H1 (cell line): ENCODE measurements around the gene P2RY1. TPM values are rescaled to one million over a fixed set of nuclear protein-coding genes. Genes with fewer than 3 reads are reported as not detected.

Experiments used
- CTCF ChIA-PET: fragments of 300-600 bp; sonication (Branson Sonifier 250); formaldehyde crosslinking; loops from one replicate; lab custom pipeline; 2021; ENCODE audit not compliant: partially characterized antibody; lab: Charles Lee
- POLR2A ChIA-PET: fragments of 300-600 bp; sonication (Branson Sonifier 250); formaldehyde crosslinking; loops from one replicate; lab custom pipeline; 2021; ENCODE audit warnings: inconsistent platforms; ENCODE audit not compliant: partially characterized antibody; lab: Charles Lee
- DNase-seq, 2 experiments: peaks; one replicate each; pipeline versions ENCODE4 v3.0.0 to v3.0.0-alpha.2; 2010 to 2022; ENCODE audit warnings: low spot score in 2 of 2, low read depth in 1 of 2, mixed read lengths in 1 of 2
- FAIRE-seq: peaks from 2 replicates; lab custom pipeline; 2011; peaks lifted over from hg19 to GRCh38; lab: Jason Lieb, UNC
- H2AFZ ChIP-seq: 2 replicates; pipeline ENCODE4 v1.8.1; 2012; ENCODE audit warnings: low read length, inconsistent platforms
- H2AK5ac ChIP-seq: 2 replicates; pipeline ENCODE4 v1.6.1; 2013; ENCODE audit warnings: low read depth, low read length
- H2BK120ac ChIP-seq: replicated peaks from 2 replicates; pipeline ENCODE3; 2013; ENCODE audit warnings: low read depth, low read length, inconsistent platforms
- H2BK12ac ChIP-seq: 2 replicates; pipeline ENCODE4 v1.6.1; 2013; ENCODE audit warnings: low read depth, low read length
- H2BK15ac ChIP-seq: 2 replicates; pipeline ENCODE4 v1.6.1; 2013; ENCODE audit warnings: low read length
- H2BK20ac ChIP-seq: 2 replicates; pipeline ENCODE4 v1.6.1; 2013; ENCODE audit warnings: low read length
- H2BK5ac ChIP-seq: 2 replicates; pipeline ENCODE4 v1.6.1; 2013; ENCODE audit warnings: low read depth, low read length
- H3K14ac ChIP-seq: 2 replicates; pipeline ENCODE4 v1.6.1; 2013; ENCODE audit warnings: inconsistent platforms; ENCODE audit not compliant: insufficient read length
- H3K18ac ChIP-seq: 2 replicates; pipeline ENCODE4 v1.6.1; 2013; ENCODE audit warnings: low read length; ENCODE audit errors: extremely low read depth
- H3K23ac ChIP-seq: 2 replicates; pipeline ENCODE4 v1.6.1; 2013; ENCODE audit warnings: inconsistent platforms; ENCODE audit not compliant: insufficient read length
- H3K23me2 ChIP-seq: 2 replicates; pipeline ENCODE4 v1.6.1; 2013; ENCODE audit warnings: low read depth, low read length
- H3K27ac ChIP-seq: 2 replicates; pipeline ENCODE4 v1.6.1; 2011; ENCODE audit warnings: low read depth, low read length, inconsistent platforms
- H3K27me3 ChIP-seq, 4 experiments: replicated peaks in 1 of 4; 1 replicate in 1 of 4; 2 replicates in 3 of 4; pipeline versions ENCODE4 v1.6.1 to v1.8.1; 2011 to 2013; ENCODE audit warnings: low read length in 3 of 4, mild to moderate bottlenecking in 3 of 4, inconsistent platforms in 2 of 4, mixed read lengths in 2 of 4, moderate library complexity in 1 of 4; ENCODE audit not compliant: control insufficient read depth in 3 of 4, insufficient read depth in 3 of 4; ENCODE audit errors: extremely low read depth in 1 of 4
- H3K36me3 ChIP-seq, 4 experiments: 2 replicates each; pipeline versions ENCODE4 v1.6.1 to v1.8.1; 2011 to 2013; ENCODE audit warnings: mild to moderate bottlenecking in 4 of 4, low read length in 3 of 4, moderate library complexity in 2 of 4, control low read depth in 1 of 4, inconsistent platforms in 1 of 4; ENCODE audit not compliant: insufficient read depth in 4 of 4, control insufficient read depth in 2 of 4
- H3K4ac ChIP-seq: replicated peaks from 2 replicates; pipeline ENCODE3; 2013; ENCODE audit warnings: low read length, low read depth, mixed read lengths, inconsistent platforms; ENCODE audit not compliant: insufficient read length
- H3K4me1 ChIP-seq, 4 experiments: replicated peaks in 1 of 4; 1 replicate in 1 of 4; 2 replicates in 3 of 4; pipeline versions ENCODE4 v1.6.1 to v1.8.1; 2011 to 2013; ENCODE audit warnings: low read length in 3 of 4, inconsistent platforms in 2 of 4, mixed read lengths in 1 of 4; ENCODE audit not compliant: insufficient read depth in 4 of 4, control insufficient read depth in 3 of 4
- H3K4me2 ChIP-seq, 2 experiments: 2 replicates each; pipeline versions ENCODE4 v1.6.1 to v1.8.1; 2011 to 2013; ENCODE audit warnings: low read depth in 2 of 2, low read length in 2 of 2, control low read depth in 1 of 2, inconsistent platforms in 1 of 2, mild to moderate bottlenecking in 1 of 2; ENCODE audit not compliant: insufficient read depth in 1 of 2
- H3K4me3 ChIP-seq, 4 experiments: fragments of 200-600, 300-600 bp in 1 of 4; sonication (generic), shearing (Covaris generic), sonication (Bioruptor Twin) in 1 of 4; 2 replicates each; pipeline versions ENCODE4 v1.5.1 to v1.8.1; 2011 to 2016; ENCODE audit warnings: low read length in 4 of 4, low read depth in 3 of 4, control low read depth in 2 of 4, inconsistent platforms in 2 of 4, mild to moderate bottlenecking in 2 of 4, mixed read lengths in 1 of 4, moderate library complexity in 1 of 4; ENCODE audit not compliant: insufficient read depth in 2 of 4; ENCODE audit errors: extremely low read depth in 1 of 4
- H3K56ac ChIP-seq: replicated peaks from 2 replicates; pipeline ENCODE3; 2013; ENCODE audit warnings: low read depth, mild to moderate bottlenecking, mixed read lengths, low read length, inconsistent platforms; ENCODE audit not compliant: insufficient read length
- H3K79me1 ChIP-seq: 2 replicates; pipeline ENCODE4 v1.6.1; 2013; ENCODE audit warnings: low read depth, low read length, control low read depth
- H3K79me2 ChIP-seq, 2 experiments: 2 replicates each; pipeline versions ENCODE4 v1.6.1 to v1.8.1; 2012 to 2013; ENCODE audit warnings: low read length in 2 of 2, mild to moderate bottlenecking in 2 of 2, inconsistent platforms in 1 of 2; ENCODE audit not compliant: insufficient read depth in 2 of 2, control insufficient read depth in 1 of 2
- H3K9ac ChIP-seq, 4 experiments: replicated peaks in 1 of 4; 1 replicate in 1 of 4; 2 replicates in 3 of 4; pipeline versions ENCODE4 v1.6.1 to v1.8.1; 2011 to 2013; ENCODE audit warnings: low read depth in 3 of 4, low read length in 3 of 4, control low read depth in 2 of 4, mild to moderate bottlenecking in 2 of 4, moderate library complexity in 2 of 4, inconsistent platforms in 1 of 4; ENCODE audit errors: extremely low read depth in 1 of 4
- H3K9me3 ChIP-seq, 2 experiments: 2 replicates each; pipeline versions ENCODE4 v1.6.1 to v1.8.1; 2012 to 2013; ENCODE audit warnings: mild to moderate bottlenecking in 2 of 2, moderate library complexity in 2 of 2, control low read depth in 1 of 2, inconsistent platforms in 1 of 2, low read depth in 1 of 2, low read length in 1 of 2, mixed read lengths in 1 of 2; ENCODE audit not compliant: insufficient read depth in 2 of 2
- H4K20me1 ChIP-seq, 2 experiments: replicated peaks in 1 of 2; 2 replicates each; pipeline versions ENCODE3 to v1.8.1; 2011 to 2013; ENCODE audit warnings: inconsistent platforms in 2 of 2, low read length in 2 of 2, mild to moderate bottlenecking in 1 of 2; ENCODE audit not compliant: insufficient read depth in 2 of 2, control insufficient read depth in 1 of 2
- H4K5ac ChIP-seq: 2 replicates; pipeline ENCODE4 v1.6.1; 2013; ENCODE audit warnings: low read length, low read depth, mixed read lengths, inconsistent platforms; ENCODE audit not compliant: insufficient read length
- H4K8ac ChIP-seq: 2 replicates; pipeline ENCODE4 v1.8.0; 2013; ENCODE audit warnings: mild to moderate bottlenecking, moderate library complexity, low read length, inconsistent platforms; ENCODE audit not compliant: insufficient read depth; ENCODE audit errors: extremely low read depth
- H4K91ac ChIP-seq: replicated peaks from 2 replicates; pipeline ENCODE3; 2013; ENCODE audit warnings: low read length, mixed read lengths, inconsistent platforms; ENCODE audit not compliant: insufficient read length
- CHD1 ChIP-seq: IDR thresholded peaks from 2 replicates; pipeline ENCODE4 v1.6.1; 2012; ENCODE audit warnings: low read depth, low read length, improper control_type of control experiment
- RAD21 ChIP-seq, 2 experiments: IDR thresholded peaks in 1 of 2; conservative IDR thresholded peaks in 1 of 2; 2 replicates each; pipeline ENCODE4 v1.6.1; 2011; ENCODE audit warnings: low read depth in 2 of 2, low read length in 2 of 2, improper control_type of control experiment in 1 of 2, inconsistent platforms in 1 of 2, mild to moderate bottlenecking in 1 of 2, moderate library complexity in 1 of 2
- WGBS, 2 experiments: shearing (Covaris generic) in 1 of 2; methylation state at CpG; one replicate each; pipeline versions ENCODE4 v1.1.6 to v1.1.7; 2013 to 2015; ENCODE audit warnings: low lambda C conversion rate in 2 of 2, mixed read lengths in 2 of 2, inconsistent platforms in 1 of 2, low coverage in 1 of 2, missing lambda C conversion rate in 1 of 2; ENCODE audit not compliant: insufficient replicate concordance in 2 of 2, insufficient coverage in 1 of 2, insufficient read length in 1 of 2; ENCODE audit errors: extremely low coverage in 1 of 2, missing lambda C conversion rate in 1 of 2; 5-methylcytosine and 5-hydroxymethylcytosine counted together
- polyA plus RNA-seq, 7 experiments: library from polyadenylated mRNA; depleted of rRNA in 3 of 7; stranded (reverse) in 5 of 7; unstranded in 2 of 7; fragments of >200 nt in 5 of 7; fragments of 200-250 nt in 2 of 7; gene quantifications; 1 replicate in 5 of 7; 2 replicates in 1 of 7; 4 replicates in 1 of 7; pipeline versions ENCODE4 v1.2.1 to v1.2.3, GENCODE V29; 2011 to 2013; ENCODE audit warnings: missing spikeins in 2 of 7, mixed read lengths in 2 of 7
- total RNA-seq: library from RNA; stranded (reverse); fragmentation: NEBNext Ultra II Directional; extraction: Animal tissue kit (Norgen Biotek cat#: 25700); gene quantifications from 2 replicates; pipeline ENCODE4 v1.2.1, GENCODE V29; 2021

Gene P2RY1
- total and polyA plus RNA-seq, 2 of the 8 experiments (the other 6 are each of a cell fraction or from before 2014, with no cell fraction given): 6.5 to 28.3 TPM

DNA sequence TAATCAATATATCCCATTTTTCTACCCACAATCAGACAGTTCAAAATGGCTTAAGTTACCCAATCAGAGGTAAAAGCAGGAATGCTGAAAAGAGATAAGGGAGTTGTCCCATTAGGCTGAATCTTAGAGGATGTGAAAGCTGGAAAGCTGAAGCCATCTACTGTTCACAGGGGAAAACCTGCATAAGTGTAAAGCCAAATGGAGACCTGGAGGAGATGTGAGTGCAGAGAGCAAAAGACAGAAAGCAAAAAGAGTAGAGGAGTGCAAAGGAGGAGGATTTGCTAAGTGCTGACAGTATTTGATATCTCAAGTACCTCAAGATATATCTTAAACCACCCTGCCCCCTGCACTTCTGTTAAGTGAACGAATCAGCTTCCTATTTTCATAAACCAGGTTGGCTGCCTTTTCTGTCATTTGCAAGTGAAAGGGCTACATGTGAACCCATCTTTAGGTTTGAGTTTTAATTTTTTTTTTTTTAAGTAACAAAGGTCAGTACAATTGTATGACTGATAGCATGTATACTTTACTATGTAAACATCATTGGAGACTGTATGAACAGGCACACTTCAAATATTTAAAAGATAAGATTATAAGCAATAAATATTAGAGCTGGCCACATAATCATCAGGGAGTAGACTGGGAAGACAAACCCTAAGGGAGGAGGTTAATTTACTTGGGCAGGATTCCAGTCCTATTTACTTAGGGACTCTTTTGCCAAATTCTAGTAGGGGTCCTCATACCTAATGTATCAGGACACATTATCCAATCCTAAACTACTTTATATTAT, 22.8 kb upstream of the P2RY1 start:
- Histone ChIP-seq H3K14ac (no peak overlapping the region), H2AK5ac (no peak overlapping the region), H2BK120ac (no peak overlapping the region), H3K27ac (no peak overlapping the region), H4K20me1 (no peaks in the 10 kb centered on the region), H3K9me3 (no peaks in the 10 kb centered on the region), H3K18ac (no peak overlapping the region), H3K23me2 (no peaks in the 10 kb centered on the region), H4K8ac (no peak overlapping the region), H3K4ac (no peak overlapping the region), H3K9ac (no peak overlapping the region), H3K79me1 (no peaks in the 10 kb centered on the region), H2BK12ac (no peak overlapping the region), H4K5ac (no peak overlapping the region), H3K79me2 (no peaks in the 10 kb centered on the region), H3K27me3 (no peaks in the 10 kb centered on the region), H3K23ac (no peak overlapping the region), H2AFZ (no peak overlapping the region), H3K36me3 (no peaks in the 10 kb centered on the region), H3K56ac (no peak overlapping the region), H2BK15ac (no peak overlapping the region), H2BK20ac (no peak overlapping the region), H3K4me3 (no peak overlapping the region), H4K91ac (no peak overlapping the region), H2BK5ac (no peak overlapping the region), H3K4me2 (no peak overlapping the region), H3K4me1 (no peaks in the 10 kb centered on the region)
- WGBS, 2 experiments: 88% methylated on average over 1 of the region's 1 CpG; no CpG with 5 or more reads in 1 of the 2 experiments
- POLR2A ChIA-PET: interaction anchor here (0.7 kb wide), 1 partner anchor 355 kb away, joined by 3 read pairs; no protein-coding TSS in a partner anchor
- FAIRE-seq (no peak), DNase-seq (no peak)
- CTCF ChIA-PET: interaction anchor here (0.6 to 2.5 kb wide), 4 partner anchors 16 to 340 kb away, joined by 3 to 6 read pairs (median 4); partner anchors contain the start of gene P2RY1
- peak; percentile 11 to 16; a peak in 1 of 4 replicates for TF ChIP-seq RAD21 (IDR thresholded peaks at IDR 0.05 in 1 of 2, conservative IDR thresholded peaks at IDR 0.05 in 1 of 2; ENCODE audit: low read depth in 2 of 2, low read length in 2 of 2)
- no peak for TF ChIP-seq CHD1
